ENCODE results near the gene MED12L.

The MED12L gene

DNA sequence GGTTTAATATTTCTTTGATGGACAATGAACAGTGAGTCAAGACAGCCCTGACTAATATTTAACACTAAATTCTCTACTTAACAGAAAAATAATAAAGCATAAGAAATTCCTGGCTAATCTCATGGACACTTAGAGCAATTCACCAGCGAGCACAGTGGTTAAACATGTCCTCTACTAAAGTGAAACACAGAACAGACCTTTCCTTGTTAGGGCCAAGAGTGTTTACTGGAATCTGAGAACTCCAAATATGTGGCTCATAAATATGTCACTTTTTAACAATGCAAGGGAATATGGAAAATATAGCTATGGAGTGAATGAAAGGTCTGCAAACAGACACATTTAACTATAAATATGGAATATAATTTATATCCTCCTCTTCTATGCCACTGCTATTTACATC lies 394.0 kb downstream of the MED12L start:
- DNase-seq, result no peak

DNA sequence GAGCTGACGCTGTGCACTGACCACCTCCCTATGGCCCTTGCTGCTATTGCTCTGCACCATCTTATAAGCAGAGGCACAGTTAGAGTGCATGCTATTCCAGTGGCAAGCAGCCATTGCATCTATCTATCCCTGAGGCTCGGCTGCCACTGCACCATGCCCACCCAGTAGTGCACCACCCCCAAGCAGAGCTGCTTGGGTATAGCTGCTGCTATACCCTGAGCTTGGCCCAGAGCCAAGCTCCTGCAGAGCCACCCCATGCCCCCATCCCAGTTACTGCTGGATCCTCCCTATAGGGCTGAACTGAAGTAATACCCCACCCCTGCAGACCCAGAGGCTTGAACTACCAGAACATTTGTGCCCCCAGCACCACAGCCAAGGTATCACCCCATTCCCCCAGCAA lies 395.0 kb downstream of the MED12L start:
- no peak for DNase-seq

DNA sequence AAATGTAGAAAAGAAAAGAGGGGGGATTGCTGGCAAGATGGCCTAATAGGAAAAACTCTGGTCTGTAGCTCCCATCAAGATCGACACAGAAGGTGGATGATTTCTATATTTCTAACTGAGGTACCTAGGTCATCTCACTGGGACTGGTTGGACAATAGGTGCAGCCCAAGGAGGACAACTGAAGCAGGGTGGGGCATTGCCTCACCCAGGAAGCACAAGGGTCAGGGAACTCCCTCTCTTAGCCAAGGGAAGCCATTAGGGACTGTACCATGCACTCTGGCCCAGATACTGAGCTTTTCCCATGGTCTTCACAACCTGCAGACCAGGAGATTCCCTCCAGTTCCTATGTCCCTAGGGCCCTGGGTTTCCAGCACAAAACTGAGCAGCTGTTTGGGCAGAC lies 398.0 kb downstream of the MED12L start:
- DNase-seq, result no peak

DNA sequence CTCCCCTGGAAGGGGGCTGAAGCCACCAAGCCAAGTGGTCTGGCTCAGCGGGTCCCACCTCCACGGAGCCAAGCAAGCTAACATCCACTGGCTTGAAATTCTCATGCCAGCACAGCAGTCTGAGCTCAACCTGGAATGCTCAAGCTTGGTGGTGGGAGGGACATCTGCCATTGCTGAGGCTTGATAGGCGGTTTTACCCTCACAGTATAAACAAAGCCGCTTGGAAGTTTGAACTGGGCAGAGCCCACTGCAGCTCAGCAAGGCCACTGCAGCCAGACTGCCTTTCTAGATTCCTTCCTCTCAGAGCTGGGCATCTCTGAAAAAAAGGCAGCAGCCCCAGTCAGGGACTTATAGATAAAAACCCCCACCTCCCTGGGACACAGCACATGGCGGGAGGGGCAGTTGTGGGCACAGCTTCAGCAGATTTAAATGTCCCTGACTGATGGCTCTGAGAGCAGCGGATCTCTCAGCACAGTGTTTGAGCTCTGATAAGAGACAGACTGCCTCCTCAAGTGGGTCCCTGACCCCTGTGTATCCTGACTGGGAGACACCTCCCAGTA lies 398.6 kb downstream of the MED12L start:
- DNase-seq, result no peak

Data from amniotic stem cell (primary cell).